ENCODE data around the gene SLC29A2. TPM values are rescaled to one million over a fixed set of nuclear protein-coding genes. Genes with fewer than 3 reads are reported as not detected.
"Not testable (repeated sequence)": the region's sequence is repeated elsewhere in the genome, so short reads cannot be mapped to it uniquely, and the experiment has no call there.

SLC29A2 gene
- total RNA-seq, 1 experiment from 2014 or later: 7.0 TPM

DNA sequence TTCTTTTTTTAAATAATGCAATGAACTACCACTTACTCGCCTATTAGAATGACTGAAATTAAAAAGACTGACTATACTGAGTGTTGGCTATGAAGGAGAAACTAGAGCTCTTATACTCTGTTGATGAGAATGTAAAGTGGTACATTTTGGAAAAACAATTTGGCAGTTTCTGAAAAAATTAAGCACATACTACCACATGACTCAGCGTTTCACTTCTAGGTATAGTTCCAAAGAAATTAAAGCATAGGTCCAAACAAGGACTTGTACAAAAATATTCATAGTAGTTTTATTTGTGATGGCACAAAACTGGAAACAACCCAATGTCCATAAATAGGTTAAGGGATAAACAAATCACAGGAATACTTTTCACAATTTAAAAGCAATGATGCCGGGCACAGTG, 22.4 kb upstream of the SLC29A2 start:
- Mint-ChIP-seq H3K27me3 (ENCODE audit: insufficient read depth, unreplicated experiment) (peaks cover 24% of the 10 kb centered on the region), H3K9me3 (ENCODE audit: unreplicated experiment) (no peaks in the 10 kb centered on the region), H3K27ac (ENCODE audit: low read depth, unreplicated experiment) (no peak overlapping the region), H3K4me1 (ENCODE audit: insufficient read depth, unreplicated experiment) (no peaks in the 10 kb centered on the region), H3K4me3 (ENCODE audit: unreplicated experiment) (no peak overlapping the region), H3K36me3 (ENCODE audit: insufficient read depth, unreplicated experiment) (no peaks in the 10 kb centered on the region)
- TF ChIP-seq CTCF (IDR thresholded peaks at IDR 0.05; ENCODE audit: unreplicated experiment): no peak
- intact Hi-C loops (cut with micrococcal nuclease): no loop called here
- POLR2A ChIA-PET: no interaction called here
- BruUV-seq (replicated peaks): no TSS peak
- CTCF ChIA-PET: interaction anchor here (1.1 kb wide), 1 partner anchor 14 kb away, joined by 3 read pairs; no protein-coding TSS in a partner anchor
- DNase-seq (ENCODE audit: unreplicated experiment): no peak

DNA sequence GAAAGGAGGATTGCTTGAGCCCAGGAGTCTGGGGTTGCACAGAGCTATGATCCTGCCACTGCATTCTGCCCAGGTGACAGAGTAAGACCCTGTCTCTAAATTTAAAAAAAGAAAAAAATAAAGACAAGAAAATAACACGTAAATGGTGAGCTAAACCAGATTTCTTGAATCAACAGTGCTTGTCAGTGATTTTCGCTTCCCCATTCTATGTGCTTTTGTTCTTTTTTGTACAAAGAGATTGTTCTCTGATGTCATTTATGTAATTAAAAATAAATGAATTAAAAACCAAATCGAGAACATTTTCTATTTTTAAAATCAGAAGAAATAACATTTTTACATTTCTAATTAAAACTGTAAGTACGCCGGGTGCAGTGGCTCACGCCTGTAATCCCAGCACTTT, 19.8 kb upstream of the SLC29A2 start:
- no peak for TF ChIP-seq CTCF (IDR thresholded peaks at IDR 0.05; ENCODE audit: unreplicated experiment)
- no peak for DNase-seq (ENCODE audit: unreplicated experiment)
- ChIA-PET CTCF (interaction anchor here (1.4 to 2.9 kb wide), 3 partner anchors 13 to 47 kb away, joined by 4 to 18 read pairs (median 4); partner anchors contain the start of gene BRMS1), POLR2A (interaction anchor here (0.6 kb wide), 1 partner anchor 167 kb away, joined by 3 read pairs; no protein-coding TSS in a partner anchor)
- peaks cover 24% of the 10 kb centered on the region for H3K27me3 Mint-ChIP-seq (ENCODE audit: insufficient read depth, unreplicated experiment)
- no peak overlapping the region for H3K4me3 Mint-ChIP-seq (ENCODE audit: unreplicated experiment)
- intact Hi-C loops (cut with micrococcal nuclease): no loop called here
- H3K27ac Mint-ChIP-seq (ENCODE audit: low read depth, unreplicated experiment): no peak overlapping the region
- H3K9me3 Mint-ChIP-seq (ENCODE audit: unreplicated experiment): no peaks in the 10 kb centered on the region
- H3K36me3 Mint-ChIP-seq (ENCODE audit: insufficient read depth, unreplicated experiment): no peaks in the 10 kb centered on the region
- peaks cover 2% of the 10 kb centered on the region for H3K4me1 Mint-ChIP-seq (ENCODE audit: insufficient read depth, unreplicated experiment)
- BruUV-seq (replicated peaks): no TSS peak

GRCh38 chr11:66388780-66389386, 17.3 kb upstream of the SLC29A2 start:
- DNase-seq (ENCODE audit: unreplicated experiment): peak; percentile 86
- no peaks in the 10 kb centered on the region for H3K9me3 Mint-ChIP-seq (ENCODE audit: unreplicated experiment)
- no peak overlapping the region for H3K27ac Mint-ChIP-seq (ENCODE audit: low read depth, unreplicated experiment)
- POLR2A ChIA-PET: interaction anchor here (0.6 to 1.5 kb wide), 3 partner anchors 33 to 828 kb away, joined by 3 to 6 read pairs (median 3); no protein-coding TSS in a partner anchor
- BruUV-seq (replicated peaks): no TSS peak
- CTCF ChIA-PET: interaction anchor here (0.6 to 2.9 kb wide), 36 partner anchors 10 to 610 kb away, joined by 3 to 18 read pairs (median 3); partner anchors contain the start of genes BRMS1, CTSF and SLC29A2
- H3K27me3 Mint-ChIP-seq (ENCODE audit: insufficient read depth, unreplicated experiment): peaks cover 24% of the 10 kb centered on the region
- intact Hi-C loops (cut with micrococcal nuclease): loop anchor here (1.0 to 2.0 kb wide), 3 partner anchors 40 to 78 kb away; no protein-coding TSS in a partner anchor
- peaks cover 6% of the 10 kb centered on the region for H3K4me1 Mint-ChIP-seq (ENCODE audit: insufficient read depth, unreplicated experiment)
- TF ChIP-seq CTCF (IDR thresholded peaks at IDR 0.05; ENCODE audit: unreplicated experiment): peak; percentile 79
- H3K4me3 Mint-ChIP-seq (ENCODE audit: unreplicated experiment): no peak overlapping the region
- no peaks in the 10 kb centered on the region for H3K36me3 Mint-ChIP-seq (ENCODE audit: insufficient read depth, unreplicated experiment)

GRCh38 chr11:66386171-66387069, 14.9 kb upstream of the SLC29A2 start:
- Mint-ChIP-seq H3K27me3 (ENCODE audit: insufficient read depth, unreplicated experiment) (peaks cover 16% of the 10 kb centered on the region), H3K4me3 (ENCODE audit: unreplicated experiment) (peak overlapping the region; percentile 38), H3K4me1 (ENCODE audit: insufficient read depth, unreplicated experiment) (peaks cover 6% of the 10 kb centered on the region), H3K36me3 (ENCODE audit: insufficient read depth, unreplicated experiment) (no peaks in the 10 kb centered on the region), H3K9me3 (ENCODE audit: unreplicated experiment) (no peaks in the 10 kb centered on the region), H3K27ac (ENCODE audit: low read depth, unreplicated experiment) (peak overlapping the region; percentile 21)
- POLR2A ChIA-PET: interaction anchor here (0.5 to 1.8 kb wide), 16 partner anchors 13 to 292 kb away, joined by 3 to 7 read pairs (median 4); partner anchors contain the start of genes BRMS1, DPP3, MRPL11 and RBM14
- intact Hi-C loops (cut with micrococcal nuclease): loop anchor here (1.0 kb wide), 1 partner anchor 74 kb away; no protein-coding TSS in a partner anchor
- BruUV-seq (replicated peaks): no TSS peak
- peak; percentile 89 for DNase-seq (ENCODE audit: unreplicated experiment)
- TF ChIP-seq CTCF (IDR thresholded peaks at IDR 0.05; ENCODE audit: unreplicated experiment): peak; percentile 77
- CTCF ChIA-PET: interaction anchor here (0.5 to 3.6 kb wide), 35 partner anchors 9 to 382 kb away, joined by 3 to 38 read pairs (median 4); partner anchors contain the start of genes BRMS1, MRPL11, RBM4B and SLC29A2

DNA sequence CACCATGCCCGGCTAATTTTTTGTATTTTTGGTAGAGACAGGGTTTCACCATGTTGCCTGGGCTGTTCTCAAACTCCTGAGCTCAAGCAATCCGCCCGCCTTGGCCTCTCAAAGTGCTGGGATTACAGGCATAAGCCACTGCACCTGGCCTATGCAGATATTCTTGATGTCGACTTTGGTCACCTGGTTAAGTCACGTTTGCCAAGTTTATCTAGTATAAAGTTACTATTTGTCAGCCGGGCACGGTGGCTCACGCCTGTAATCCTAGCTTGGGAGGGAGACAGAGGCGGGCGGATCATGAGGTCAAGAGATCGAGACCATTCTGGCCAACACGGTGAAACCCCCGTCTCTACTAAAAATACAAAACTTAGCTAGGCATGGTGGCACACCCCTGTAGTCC, 12.8 kb upstream of the SLC29A2 start:
- BruUV-seq (replicated peaks); H3K27me3 Mint-ChIP-seq (ENCODE audit: insufficient read depth, unreplicated experiment); intact Hi-C loops (cut with micrococcal nuclease); H3K4me3 Mint-ChIP-seq (ENCODE audit: unreplicated experiment); DNase-seq (ENCODE audit: unreplicated experiment); H3K4me1 Mint-ChIP-seq (ENCODE audit: insufficient read depth, unreplicated experiment); H3K27ac Mint-ChIP-seq (ENCODE audit: low read depth, unreplicated experiment); H3K36me3 Mint-ChIP-seq (ENCODE audit: insufficient read depth, unreplicated experiment); H3K9me3 Mint-ChIP-seq (ENCODE audit: unreplicated experiment); POLR2A ChIA-PET: not testable (repeated sequence)
- CTCF ChIA-PET: interaction anchor here (0.6 to 3.6 kb wide), 4 partner anchors 11 to 177 kb away, joined by 3 to 38 read pairs (median 4); partner anchors contain the start of genes SLC29A2 and YIF1A
